Measurements from ENCODE around the gene AUTS2.

The AUTS2 gene

DNA sequence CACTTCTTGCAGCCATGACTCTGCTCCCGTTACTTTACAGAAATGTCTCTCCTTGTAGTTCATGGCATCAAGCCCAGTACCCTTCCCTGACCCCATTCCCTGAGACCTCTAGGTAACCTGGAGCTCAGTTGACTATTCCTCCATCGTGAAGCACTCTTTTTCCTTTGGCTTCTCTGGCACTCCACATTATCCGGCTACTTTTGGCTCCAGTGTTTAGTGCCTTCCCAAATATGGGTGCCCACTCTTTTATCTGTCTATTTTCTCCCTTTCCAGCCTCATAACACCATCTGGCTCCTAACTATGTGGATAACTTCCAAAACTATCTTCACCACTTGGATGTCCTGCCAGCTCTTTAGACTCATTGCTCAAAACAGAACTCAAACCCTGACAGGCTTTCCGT, 788.9 kb downstream of the AUTS2 start:
- no peak for DNase-seq (ENCODE audit: low read depth)

GRCh38 chr7:70389531-70390151, 791.4 kb downstream of the AUTS2 start:
- no peak for DNase-seq (ENCODE audit: low read depth)

GRCh38 chr7:70390251-70390650, 792.0 kb downstream of the AUTS2 start:
- DNase-seq (ENCODE audit: low read depth) = no peak

GRCh38 chr7:70392256-70392876, 794.1 kb downstream of the AUTS2 start:
- no peak for DNase-seq (ENCODE audit: low read depth)

- DNase-seq (ENCODE audit: low read depth) = no peak
Observed at GRCh38 chr7:70392877-70393435, 794.7 kb downstream of the AUTS2 start.

DNA sequence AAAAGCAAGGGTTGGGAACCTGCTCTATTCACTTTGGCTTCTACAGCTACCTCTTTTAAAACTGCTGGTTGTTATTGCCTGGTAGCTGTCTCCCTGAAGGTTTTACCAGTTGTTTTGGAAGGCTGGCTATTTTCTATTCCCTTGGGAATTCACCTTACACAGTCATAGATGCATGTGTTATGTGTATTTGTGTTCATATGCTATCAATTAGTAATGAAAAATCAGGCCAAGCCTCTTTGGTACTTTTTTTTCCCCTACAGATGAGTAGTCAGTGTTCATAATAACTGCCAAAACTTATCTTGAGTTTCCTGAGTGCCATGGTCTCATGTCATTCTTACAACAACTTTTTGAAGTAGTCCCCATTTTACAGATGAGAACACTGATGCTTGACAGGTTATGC, 795.7 kb downstream of the AUTS2 start:
- no peak for DNase-seq (ENCODE audit: low read depth)

DNA sequence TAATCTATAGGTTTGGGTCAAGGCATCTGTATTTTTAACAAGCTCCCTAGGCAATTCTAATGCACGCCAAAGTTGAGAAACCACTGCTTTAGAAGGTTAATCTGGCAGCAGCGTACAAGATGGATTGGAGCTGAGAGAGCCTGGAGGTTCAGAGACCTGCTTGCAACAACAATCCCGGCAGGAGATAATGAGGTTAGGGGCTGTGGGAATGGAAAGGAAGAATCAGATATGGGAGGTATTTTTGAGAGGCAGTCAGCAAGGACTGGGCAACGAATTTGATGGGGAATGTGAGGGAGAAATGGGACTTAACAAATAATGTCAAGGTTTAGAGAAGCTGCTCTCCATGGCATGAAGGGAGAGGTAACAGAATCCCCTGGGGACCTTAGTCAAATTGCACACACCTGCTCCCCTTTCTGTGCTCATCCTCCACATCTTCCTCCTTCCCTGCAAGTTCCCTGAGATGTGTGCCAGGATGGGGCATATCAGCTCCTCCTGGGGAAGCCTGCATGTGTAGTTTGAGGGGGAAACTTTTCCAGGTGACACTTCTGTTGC, 802.6 kb downstream of the AUTS2 start:
- DNase-seq (ENCODE audit: low read depth) = no peak

DNA sequence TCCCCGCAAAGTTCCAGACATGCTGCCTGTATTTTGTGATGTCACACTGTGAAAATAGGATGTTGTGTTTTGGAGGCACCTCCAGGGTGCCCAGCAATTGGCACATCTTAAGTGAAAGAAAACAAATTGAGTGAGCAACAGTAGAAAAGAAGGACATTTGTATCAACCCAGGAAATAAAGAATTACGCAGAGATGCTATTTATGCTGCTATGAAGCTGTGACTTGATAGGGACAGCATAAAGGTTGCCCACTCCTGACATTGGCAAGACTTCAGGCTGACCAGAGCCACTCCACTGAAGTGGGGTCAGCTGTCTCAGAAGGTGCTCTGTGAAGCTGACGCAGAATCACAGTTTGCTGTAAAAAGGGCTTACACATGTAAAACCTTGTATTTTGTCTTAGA, 803.8 kb downstream of the AUTS2 start:
- no peak for DNase-seq (ENCODE audit: low read depth)

DNA sequence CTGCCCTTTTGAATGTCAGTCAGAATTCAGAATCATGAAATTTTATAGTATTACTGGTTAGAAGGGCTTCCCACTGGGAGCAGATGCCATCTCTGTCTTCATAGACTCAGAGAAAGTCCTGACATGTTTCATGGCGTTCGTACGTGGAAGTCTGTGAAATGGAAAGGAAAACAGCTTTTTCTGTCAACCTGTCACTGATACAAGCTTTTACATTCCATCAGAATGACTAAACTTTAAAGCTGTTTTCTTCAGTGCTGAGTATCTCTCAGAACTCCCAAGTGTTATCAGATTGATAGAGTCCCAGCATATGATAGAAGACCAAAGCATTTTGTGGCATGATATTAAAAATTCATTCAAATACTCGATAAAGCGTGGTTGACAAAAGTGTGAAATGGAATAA, 807.0 kb downstream of the AUTS2 start:
- no peak for DNase-seq (ENCODE audit: low read depth)

- DNase-seq (ENCODE audit: low read depth) = no peak
Observed at GRCh38 chr7:70406186-70406949, 808.1 kb downstream of the AUTS2 start.

- DNase-seq (ENCODE audit: low read depth) = no peak
Observed at GRCh38 chr7:70406950-70407209, 808.6 kb downstream of the AUTS2 start.

- no peak for DNase-seq (ENCODE audit: low read depth)
Observed at GRCh38 chr7:70408477-70408876, 810.2 kb downstream of the AUTS2 start.

DNA sequence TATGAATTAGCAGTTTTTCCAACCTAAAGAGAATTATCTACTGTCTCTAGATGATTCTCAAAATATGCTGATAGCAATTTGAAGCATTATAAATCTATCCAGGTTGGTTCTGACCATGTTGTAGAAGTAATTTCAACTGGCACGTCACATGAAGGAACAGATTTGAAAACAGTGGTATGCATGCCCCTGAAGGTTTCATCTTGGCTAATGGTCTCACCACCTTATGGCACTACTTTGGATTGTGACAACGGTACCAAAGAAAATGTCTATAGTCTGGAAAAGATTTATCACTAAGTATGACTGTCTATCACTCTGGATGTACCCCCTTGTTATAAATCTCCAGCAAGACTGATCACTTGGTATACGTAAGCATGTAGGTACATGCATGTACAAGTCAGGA, 810.6 kb downstream of the AUTS2 start:
- no peak for DNase-seq (ENCODE audit: low read depth)

GRCh38 chr7:70410134-70410750, 812.0 kb downstream of the AUTS2 start:
- DNase-seq (ENCODE audit: low read depth) = no peak

DNA sequence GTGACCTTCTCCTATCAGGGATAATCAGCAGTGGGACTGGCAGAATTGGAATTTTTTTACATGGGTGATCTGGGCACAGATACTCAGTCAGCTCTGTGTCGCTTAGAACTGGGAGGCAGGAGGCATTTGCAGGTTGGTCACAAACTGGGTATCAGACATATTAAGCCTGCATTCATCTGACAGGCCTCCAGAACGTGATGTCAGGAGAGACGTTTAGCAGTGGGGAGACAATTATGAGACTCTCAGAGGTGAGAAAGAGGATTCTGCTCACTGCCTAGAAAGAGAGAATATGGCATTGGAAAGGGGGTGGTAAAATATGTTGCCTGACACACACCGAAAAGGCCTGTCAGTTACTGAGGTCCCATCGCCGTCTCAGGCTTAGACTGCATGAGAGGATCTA, 816.1 kb downstream of the AUTS2 start:
- DNase-seq (ENCODE audit: low read depth) = no peak

GRCh38 chr7:70415179-70415972, 817.1 kb downstream of the AUTS2 start:
- DNase-seq (ENCODE audit: low read depth) = no peak

- no peak for DNase-seq (ENCODE audit: low read depth)
Observed at GRCh38 chr7:70416347-70416985, 818.2 kb downstream of the AUTS2 start.

DNA sequence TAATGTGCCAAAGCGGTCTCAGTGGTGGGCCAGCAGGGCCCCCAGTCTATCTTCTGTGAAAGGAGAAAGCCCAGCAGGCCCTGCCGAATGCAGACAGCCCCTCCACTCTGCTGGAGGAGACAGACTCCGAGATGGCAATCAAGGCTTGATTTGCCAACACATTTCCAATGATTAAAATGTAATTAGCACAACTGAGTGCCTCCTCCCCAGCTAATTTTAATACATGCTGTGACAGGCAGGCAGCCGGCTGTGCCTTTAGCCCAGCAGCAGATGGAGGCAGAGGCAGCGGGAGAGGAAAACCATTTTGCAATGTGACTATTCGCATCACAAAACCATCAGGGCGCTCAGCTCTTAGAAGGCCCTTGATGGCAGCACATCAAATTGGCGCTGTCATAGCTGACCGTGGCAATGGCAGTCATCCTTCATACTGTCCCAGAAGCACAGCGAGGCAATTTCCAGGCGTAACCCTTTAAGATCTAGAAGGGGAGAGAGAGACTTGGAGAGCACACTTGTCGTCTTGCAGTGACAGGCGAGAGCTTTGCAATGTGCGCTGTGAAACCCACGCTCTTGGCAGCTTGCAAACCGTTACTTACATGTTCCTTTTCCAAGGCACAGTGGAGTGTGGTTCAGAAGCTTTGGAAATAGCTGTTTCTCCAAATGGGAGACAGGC, 818.8 kb downstream of the AUTS2 start:
- DNase-seq (ENCODE audit: low read depth) = no peak

GRCh38 chr7:70419526-70420380, 821.5 kb downstream of the AUTS2 start:
- DNase-seq (ENCODE audit: low read depth) = no peak

DNA sequence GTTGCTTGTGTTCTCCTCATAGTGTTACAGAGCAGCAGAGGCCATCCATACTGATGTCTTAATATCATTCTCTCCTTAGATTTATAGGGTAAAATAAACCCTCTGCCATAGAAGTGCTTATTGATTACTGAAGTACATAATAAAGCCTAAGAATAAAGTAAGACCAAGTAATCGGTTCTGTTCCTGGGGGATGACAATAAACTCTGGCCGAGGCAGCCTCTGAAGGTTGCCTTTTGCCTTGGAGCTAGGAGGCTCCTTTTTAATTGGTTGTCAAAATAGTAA, 822.0 kb downstream of the AUTS2 start:
- no peak for DNase-seq (ENCODE audit: low read depth)
